HFFc6 (cell line): ENCODE measurements around the gene LIPC. TPM values are rescaled to one million over a fixed set of nuclear protein-coding genes. Genes with fewer than 3 reads are reported as not detected.
A peak's percentile ranks its signal among the peaks of the same experiment; 100 is the strongest.

ENCODE experiments used
- DNase-seq: peaks from one replicate; pipeline ENCODE4 v3.0.0-alpha.2; 2018
- H3K27ac Mint-ChIP-seq: 2 replicates; pipeline ENCODE4 v1.8.0; 2020; ENCODE audit warnings: mild to moderate bottlenecking, mixed read lengths
- H3K27me3 Mint-ChIP-seq: 2 replicates; pipeline ENCODE4 v1.8.0; 2021; ENCODE audit warnings: mild to moderate bottlenecking, moderate library complexity, mixed read lengths; ENCODE audit not compliant: insufficient read depth
- H3K36me3 Mint-ChIP-seq: 2 replicates; pipeline ENCODE4 v1.8.0; 2021; ENCODE audit warnings: low read depth, mixed read lengths
- H3K4me1 Mint-ChIP-seq: 2 replicates; pipeline ENCODE4 v1.8.0; 2020; ENCODE audit warnings: low read depth, mixed read lengths
- H3K4me3 Mint-ChIP-seq: 2 replicates; pipeline ENCODE4 v1.8.0; 2020; ENCODE audit warnings: mild to moderate bottlenecking, moderate library complexity, mixed read lengths
- H3K9me3 Mint-ChIP-seq: 2 replicates; pipeline ENCODE4 v1.8.0; 2020; ENCODE audit warnings: mild to moderate bottlenecking, mixed read lengths
- CTCF ChIP-seq: fragments of 200-600 bp; sonication (generic); IDR thresholded peaks from 2 replicates; pipeline ENCODE4 v1.5.0; 2021; ENCODE audit warnings: antibody characterized with exemption, mild to moderate bottlenecking
- total RNA-seq, 6 experiments: library from RNA; stranded (reverse); fragmentation: NEBNext Ultra II Directional; extraction: Animal tissue kit (Norgen Biotek cat#: 25700); gene quantifications; 2 replicates in 1 of 6; 3 replicates in 5 of 6; pipeline ENCODE4 v1.2.3, GENCODE V29; 2021

The LIPC gene
- total RNA-seq, 6 experiments from 2014 or later: not detected

DNA sequence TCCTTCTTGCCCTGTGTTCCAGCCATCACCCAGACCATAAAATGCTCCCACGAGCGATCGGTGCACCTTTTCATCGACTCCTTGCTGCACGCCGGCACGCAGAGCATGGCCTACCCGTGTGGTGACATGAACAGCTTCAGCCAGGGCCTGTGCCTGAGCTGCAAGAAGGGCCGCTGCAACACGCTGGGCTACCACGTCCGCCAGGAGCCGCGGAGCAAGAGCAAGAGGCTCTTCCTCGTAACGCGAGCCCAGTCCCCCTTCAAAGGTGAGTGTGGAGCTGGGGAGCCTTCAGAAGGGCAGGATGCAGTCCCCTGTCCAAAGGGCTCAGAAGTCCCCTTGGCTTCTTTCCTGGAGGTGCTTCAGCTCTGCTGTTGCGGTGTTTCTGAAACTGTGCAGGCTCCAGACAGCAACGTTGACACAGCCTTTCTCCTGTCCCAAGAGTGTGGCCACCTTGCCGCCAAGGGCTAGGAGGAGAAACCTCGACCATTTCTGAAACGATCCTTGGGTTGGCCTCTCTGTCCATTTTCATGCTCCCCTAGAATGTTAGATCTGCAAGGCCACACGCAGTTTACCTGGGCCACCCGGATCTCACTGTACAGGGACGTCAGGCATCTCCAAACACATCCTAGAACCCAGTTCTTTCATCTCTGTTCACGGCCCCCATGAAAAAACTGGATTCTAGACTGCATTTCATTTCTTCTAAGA lies 116.7 kb downstream of the LIPC start:
- Mint-ChIP-seq H3K36me3 (no peaks in the 10 kb centered on the region), H3K27ac (0 out of 2 replicates have a peak overlapping the region, but pooled peaks have one; percentile 8), H3K4me1 (peaks cover 64% of the 10 kb centered on the region)

DNA sequence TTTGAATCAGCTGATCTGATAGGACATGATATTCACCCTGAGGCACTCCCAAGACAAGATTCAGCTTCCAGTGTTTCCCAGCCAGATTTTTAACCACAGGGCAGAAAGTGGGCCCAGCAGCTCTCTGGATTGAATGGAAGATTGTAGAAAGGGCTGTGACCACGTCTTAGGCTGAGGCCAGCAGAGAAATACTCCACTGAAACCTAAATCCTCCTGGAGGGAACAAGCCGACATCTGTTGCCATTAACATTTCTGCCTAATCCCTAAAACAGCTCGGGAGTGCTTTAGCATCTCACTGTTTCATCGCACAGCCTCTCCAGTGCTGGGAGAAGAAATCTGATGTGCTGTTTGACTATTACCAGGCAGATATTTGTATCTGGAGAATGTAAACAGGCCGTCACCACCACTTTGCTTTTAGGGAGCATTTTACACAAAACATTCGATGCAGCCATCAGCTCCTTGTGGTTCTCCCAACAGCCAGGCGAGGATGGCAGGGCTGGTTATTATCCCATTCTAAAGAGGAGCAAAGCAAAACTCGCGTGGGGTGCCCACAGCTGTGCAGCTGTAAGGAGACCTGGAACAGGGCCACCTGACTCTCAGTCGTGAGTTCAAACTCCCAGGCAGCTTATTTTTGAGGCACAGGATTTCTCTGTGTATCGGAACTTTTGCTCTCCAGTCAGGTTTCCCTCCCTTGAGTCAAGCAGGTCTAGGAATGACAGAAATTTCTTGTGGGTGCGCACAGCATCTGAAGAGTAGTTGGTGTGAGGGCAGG lies 117.4 kb downstream of the LIPC start:
- no peak for TF ChIP-seq CTCF
- Mint-ChIP-seq H3K36me3 (no peaks in the 10 kb centered on the region), H3K4me1 (peaks cover 64% of the 10 kb centered on the region), H3K27me3 (peaks cover 6% of the 10 kb centered on the region), H3K4me3 (peak overlapping the region; percentile 14; the same call in 1 of the 2 replicates), H3K9me3 (no peaks in the 10 kb centered on the region), H3K27ac (0 out of 2 replicates have a peak overlapping the region, but pooled peaks have one; percentile 8)
- peak; percentile 22 for DNase-seq

More for the DNA sequence above, 116.7 kb downstream of the LIPC start:
- H3K4me3 Mint-ChIP-seq: no peak overlapping the region
- H3K27me3 Mint-ChIP-seq: peaks cover 5% of the 10 kb centered on the region
- no peaks in the 10 kb centered on the region for H3K9me3 Mint-ChIP-seq
- no peak for TF ChIP-seq CTCF
- DNase-seq: no peak

- Mint-ChIP-seq H3K36me3 (no peaks in the 10 kb centered on the region), H3K27ac (no peak overlapping the region), H3K4me1 (peaks cover 64% of the 10 kb centered on the region)
Observed at GRCh38 chr15:58549785-58550074, 117.9 kb downstream of the LIPC start.

GRCh38 chr15:58551084-58551763 lies 119.4 kb downstream of the LIPC start:
- H3K27me3 Mint-ChIP-seq: peaks cover 18% of the 10 kb centered on the region
- H3K4me3 Mint-ChIP-seq: peak overlapping the region; percentile 66
- H3K27ac Mint-ChIP-seq: peak overlapping the region; percentile 46
- no peaks in the 10 kb centered on the region for H3K9me3 Mint-ChIP-seq
- no peaks in the 10 kb centered on the region for H3K36me3 Mint-ChIP-seq
- H3K4me1 Mint-ChIP-seq: peaks cover 57% of the 10 kb centered on the region
- DNase-seq: no peak
- no peak for TF ChIP-seq CTCF

More at GRCh38 chr15:58549785-58550074, 117.9 kb downstream of the LIPC start:
- Mint-ChIP-seq H3K27me3 (peaks cover 10% of the 10 kb centered on the region), H3K9me3 (no peaks in the 10 kb centered on the region), H3K4me3 (no peak overlapping the region)
- DNase-seq: no peak
- no peak for TF ChIP-seq CTCF

- Mint-ChIP-seq H3K4me3 (peak overlapping the region; percentile 66), H3K27me3 (peaks cover 18% of the 10 kb centered on the region; the same call in 1 of the 2 replicates), H3K36me3 (no peaks in the 10 kb centered on the region), H3K4me1 (peaks cover 50% of the 10 kb centered on the region), H3K27ac (peak overlapping the region; percentile 46), H3K9me3 (no peaks in the 10 kb centered on the region)
- no peak for TF ChIP-seq CTCF
- DNase-seq: peak; percentile 90
Observed at GRCh38 chr15:58551764-58552504, 120.1 kb downstream of the LIPC start.
